Activated CD4-positive, alpha-beta T cell treated with anti-CD3 and anti-CD28 coated beads for 48 hours (primary cell): Measurements from ENCODE around the gene ORMDL3.
"Not testable (repeated sequence)": the region's sequence is repeated elsewhere in the genome, so short reads cannot be mapped to it uniquely, and the experiment has no call there.

Experiments used
- DNase-seq: peaks from one replicate; pipeline ENCODE4 v3.0.0-alpha.2; 2020

ORMDL3 gene

DNA sequence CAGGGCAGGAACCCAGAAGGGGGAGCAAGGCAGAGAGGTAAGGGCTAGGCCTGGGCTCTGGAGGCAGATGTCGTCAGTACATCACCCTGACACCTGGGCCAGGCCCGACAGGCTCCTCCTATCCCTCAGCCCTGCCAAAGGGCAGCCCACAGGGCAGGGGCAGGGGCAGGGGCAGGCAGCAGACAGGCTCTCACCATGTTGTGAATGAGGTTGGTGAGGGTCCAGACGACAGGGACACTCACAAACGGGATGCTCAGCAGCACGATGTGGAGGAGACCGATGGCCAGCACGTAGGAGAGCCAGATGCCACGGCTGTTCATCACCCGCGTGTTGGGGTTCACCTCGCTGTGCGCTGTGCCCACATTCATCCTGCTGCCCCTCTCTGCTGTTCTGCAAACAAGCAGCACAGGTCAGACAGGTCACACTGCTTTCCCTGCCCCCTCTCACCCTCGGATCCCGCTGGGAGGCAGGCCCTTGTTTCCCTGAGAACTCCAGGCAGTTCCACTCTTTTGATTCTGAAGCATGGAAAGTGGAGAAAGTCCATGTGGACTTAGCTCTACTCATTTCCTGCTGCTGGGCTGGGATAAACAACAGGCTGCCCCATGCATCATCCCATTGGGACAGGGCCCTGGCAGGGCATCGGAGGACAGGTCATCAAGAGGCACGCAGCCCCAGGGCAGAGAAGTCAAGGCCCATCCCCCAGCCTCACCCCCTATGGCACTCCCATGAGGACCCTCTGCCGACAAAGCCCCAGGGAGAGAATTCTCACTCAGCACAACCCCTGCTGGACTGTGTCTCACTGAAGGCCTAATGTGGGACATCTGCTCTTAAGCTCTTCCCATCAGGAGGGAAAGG lies 3.3 kb downstream of the ORMDL3 start:
- no peak for DNase-seq

DNA sequence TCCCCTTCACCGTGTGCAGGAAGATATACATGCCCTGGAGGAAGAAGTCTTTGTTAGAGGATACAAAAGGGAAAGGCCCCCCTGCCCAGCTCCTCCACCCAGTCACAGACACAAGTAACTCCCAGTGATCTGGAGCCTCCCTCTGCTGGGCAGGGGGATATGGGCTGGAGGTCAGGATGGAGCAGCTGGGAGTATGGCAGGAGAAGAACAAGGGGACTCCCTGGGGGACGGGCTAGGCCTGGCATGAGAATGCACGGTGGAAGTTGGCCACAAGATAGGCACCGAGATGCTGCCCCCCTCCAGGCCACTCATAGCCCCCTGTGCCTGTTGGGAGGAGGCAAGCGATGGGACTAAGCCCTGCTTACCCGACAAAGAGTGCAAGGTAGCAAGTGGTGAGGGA lies 4.2 kb downstream of the ORMDL3 start:
- no peak for DNase-seq

GRCh38 chr17:39922006-39922405 lies 5.4 kb downstream of the ORMDL3 start:
- DNase-seq: no peak

- DNase-seq: peak; percentile 48
Measured at GRCh38 chr17:39921323-39921722, 6.1 kb downstream of the ORMDL3 start.

DNA sequence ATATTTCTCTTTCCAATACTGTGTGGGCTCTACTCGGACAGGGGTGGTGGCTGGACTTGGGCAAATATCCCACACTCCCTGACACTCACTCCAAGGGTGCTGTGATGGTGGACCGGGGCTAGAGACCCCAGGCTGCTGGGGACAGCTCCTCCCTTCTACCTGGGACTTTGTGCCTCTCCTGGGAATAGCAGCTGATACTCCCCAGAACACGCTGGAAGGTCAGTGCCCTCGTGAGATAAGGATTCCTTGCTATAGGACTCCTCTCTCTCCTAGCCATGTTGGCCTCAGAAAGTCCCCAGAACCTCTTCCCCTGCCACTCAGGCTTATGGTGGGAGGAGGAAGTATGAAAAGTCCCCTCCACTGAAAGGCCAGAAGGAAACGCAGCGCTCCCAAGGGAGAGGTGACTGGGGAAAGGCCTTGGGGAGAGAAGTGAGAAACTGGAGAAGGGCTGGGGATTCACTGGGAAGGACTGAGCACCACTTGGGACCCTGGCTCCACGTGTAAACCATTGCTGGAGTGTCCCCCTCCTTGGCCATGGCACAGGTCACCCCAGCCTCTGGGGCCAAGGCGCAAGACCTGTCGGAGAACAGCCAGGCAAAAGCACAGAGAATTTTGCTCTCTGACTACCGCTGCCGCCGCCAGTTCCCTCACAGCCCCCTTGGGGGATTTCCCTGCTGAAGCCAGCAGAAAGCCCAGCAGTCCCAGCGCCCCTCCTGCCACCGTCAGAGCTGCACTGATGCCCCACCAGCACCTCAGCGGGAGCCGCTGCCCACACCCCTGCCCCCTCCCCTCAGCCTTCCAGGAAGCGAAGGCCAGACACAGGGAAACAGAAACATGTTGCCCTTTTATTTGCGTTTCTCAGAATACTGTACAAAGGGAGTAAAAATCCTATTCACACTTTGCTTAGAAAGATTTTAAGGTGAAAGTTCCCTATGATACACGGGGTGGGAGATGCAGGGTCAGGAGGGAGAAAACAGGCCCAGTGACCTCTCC lies 6.9 kb downstream of the ORMDL3 start:
- peak; percentile 72 for DNase-seq

DNA sequence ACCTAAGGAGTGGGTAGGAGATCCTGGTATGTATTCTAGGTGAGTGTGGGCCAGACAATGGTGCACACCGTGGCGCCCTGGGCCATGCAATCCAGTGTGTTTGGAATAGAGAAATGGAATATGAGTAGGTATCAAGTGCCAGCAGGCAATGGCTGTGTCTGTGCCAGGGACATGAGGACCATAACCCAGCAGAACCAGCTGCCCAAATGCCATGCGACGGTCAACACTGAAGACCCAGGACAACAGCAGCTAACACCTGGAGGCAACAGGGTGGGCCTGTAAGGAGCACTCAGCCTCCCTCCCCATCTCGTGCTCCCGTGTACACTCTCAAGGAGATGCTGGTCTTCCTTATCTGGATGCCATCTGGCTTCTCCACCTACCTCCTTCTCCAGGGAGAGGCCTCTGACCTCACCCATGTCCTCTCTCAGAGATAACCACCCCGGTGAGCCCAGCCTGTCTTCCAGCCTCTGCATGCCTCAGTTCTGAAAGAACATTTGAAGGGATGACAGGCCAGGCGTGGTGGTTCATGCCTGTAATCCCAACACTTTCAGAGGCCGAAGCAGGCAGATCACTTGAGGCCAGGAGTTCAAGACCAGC lies 8.2 kb downstream of the ORMDL3 start:
- DNase-seq: no peak

DNA sequence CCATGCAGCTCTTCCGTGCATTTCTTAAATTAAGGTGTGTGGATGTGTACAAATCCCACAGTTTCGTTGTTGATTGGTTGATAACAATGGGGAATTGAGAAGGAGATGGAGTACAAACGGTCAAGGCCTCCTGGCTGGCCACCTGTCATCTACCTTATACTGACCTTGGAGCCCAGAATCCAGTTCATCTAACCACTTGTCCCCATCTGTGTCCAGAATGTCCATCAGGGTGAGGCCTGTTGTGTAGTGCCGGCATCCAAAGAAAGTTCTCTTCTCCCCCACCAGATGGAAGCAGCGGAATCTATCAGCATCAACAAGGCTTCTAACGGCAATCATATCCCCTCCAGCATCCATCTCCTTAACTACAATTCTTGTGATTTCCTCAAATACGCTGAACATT lies 10.5 kb downstream of the ORMDL3 start:
- DNase-seq: no peak

GRCh38 chr17:39915559-39915958 lies 11.8 kb downstream of the ORMDL3 start:
- no peak for DNase-seq

GRCh38 chr17:39913989-39914388 lies 13.4 kb downstream of the ORMDL3 start:
- DNase-seq: no peak

DNA sequence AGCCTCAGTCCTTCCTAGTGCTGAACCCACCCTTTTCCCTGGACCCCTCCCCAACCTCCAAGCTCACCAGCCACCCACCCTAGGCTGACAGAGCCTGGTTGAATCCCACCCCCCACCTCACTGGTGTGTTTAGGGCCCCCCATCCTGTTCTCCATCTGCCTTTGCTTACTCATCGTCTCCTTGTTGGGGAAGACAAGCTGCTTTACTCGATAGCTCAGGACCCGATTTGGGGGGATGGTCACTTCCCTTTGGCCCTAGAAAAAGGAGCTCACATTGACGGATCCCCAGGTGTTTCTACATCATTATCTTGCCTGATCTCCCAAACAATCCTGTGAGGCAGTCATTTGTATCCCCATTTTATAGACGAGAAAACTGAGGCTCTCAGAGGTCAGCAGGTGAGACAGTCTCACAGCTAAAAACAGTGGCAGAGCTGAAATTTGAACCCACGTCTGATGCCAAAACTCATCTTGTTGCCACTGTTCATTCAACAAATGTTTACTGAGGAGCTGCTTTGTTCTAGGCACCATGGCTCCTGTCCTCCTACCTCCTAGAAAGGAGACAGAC lies 18.5 kb downstream of the ORMDL3 start:
- no peak for DNase-seq

GRCh38 chr17:39904990-39905288 lies 22.5 kb downstream of the ORMDL3 start:
- no peak for DNase-seq

GRCh38 chr17:39903158-39903884 lies 24.1 kb downstream of the ORMDL3 start:
- no peak for DNase-seq

- not testable (repeated sequence) for DNase-seq
Measured at GRCh38 chr17:39902027-39902426, 25.4 kb downstream of the ORMDL3 start.

- DNase-seq: no peak
Measured at GRCh38 chr17:39899215-39899614, 28.2 kb downstream of the ORMDL3 start.

DNA sequence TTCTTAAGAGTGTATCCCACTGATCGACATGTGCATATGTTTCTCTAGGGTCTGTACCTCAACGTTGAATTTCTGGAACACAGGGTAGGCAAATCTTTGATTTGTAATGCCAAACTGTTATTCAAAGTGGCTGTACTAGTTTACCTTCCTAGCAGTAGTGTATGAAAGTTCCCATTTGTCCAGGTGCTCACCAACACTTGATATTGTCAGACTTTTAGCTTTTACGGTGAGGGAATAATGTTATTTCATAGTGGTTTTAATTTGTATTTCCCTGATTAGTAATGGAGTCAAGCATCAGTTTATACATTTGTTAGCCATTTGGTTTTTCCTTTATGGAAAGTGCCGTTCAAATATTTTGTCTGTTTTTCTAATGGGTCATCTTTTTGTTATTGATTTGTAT lies 29.3 kb downstream of the ORMDL3 start:
- no peak for DNase-seq

- no peak for DNase-seq
Measured at GRCh38 chr17:39894681-39895376, 32.6 kb downstream of the ORMDL3 start.

GRCh38 chr17:39889200-39889599 lies 38.2 kb downstream of the ORMDL3 start:
- no peak for DNase-seq

DNA sequence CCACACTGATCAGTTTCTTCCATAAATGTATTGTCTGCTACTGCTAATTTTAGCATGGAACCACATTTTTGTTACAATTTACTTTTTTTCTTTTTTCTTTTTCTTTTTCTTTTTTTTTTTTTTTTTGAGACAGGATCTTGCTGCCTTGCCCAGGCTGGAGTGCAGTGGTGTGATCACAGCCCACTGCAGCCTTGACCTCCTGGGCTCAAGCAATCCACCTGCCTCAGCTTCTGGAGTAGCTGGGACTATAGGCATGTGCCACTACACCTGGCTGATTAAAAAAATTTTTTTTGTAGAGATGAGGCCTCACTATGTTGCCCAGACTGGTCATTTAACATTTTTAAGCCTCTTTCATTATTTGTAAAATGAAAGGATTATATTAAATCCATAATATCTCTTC lies 40.3 kb downstream of the ORMDL3 start:
- DNase-seq: no peak

DNA sequence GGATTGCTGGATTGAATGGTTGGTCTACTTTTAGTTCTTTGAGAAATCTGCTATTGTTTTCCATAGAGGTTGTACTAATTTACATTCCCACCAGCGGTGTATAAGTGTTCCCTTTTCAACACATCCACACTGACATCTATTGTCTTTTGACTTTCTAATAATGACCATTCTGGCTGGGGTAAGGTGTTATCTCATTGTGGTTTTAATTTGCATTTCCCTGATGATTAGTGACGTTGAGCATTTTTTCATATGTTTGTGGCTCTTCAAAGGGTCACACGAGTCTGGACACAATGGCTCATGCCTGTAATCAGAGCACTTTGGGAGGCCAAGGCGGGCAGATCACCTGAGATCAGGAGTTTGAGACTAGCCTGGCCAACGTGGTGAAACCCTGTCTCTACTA lies 41.3 kb downstream of the ORMDL3 start:
- DNase-seq: not testable (repeated sequence)

- no peak for DNase-seq
Measured at GRCh38 chr17:39872751-39873150, 54.6 kb downstream of the ORMDL3 start.

- no peak for DNase-seq
Measured at GRCh38 chr17:39871801-39872200, 55.6 kb downstream of the ORMDL3 start.
